Transverse colon (tissue), 4 donors: ENCODE results near the gene MYOC. TPM values are rescaled to one million over a fixed set of nuclear protein-coding genes. Genes with fewer than 3 reads are reported as not detected.
A peak's percentile ranks its signal among the peaks of the same experiment; 100 is the strongest.

Experiments used
- DNase-seq: peaks from one replicate; pipeline ENCODE4 v3.0.0-alpha.2; 2019
- H3K27ac ChIP-seq, 4 donors: fragments of 200-600 bp; sonication (generic); 2 replicates each; pipeline ENCODE4 v1.5.1; 2016 to 2018; ENCODE audit warnings: inconsistent platforms in 4 of 4
- H3K27me3 ChIP-seq: fragments of 200-600 bp; sonication (generic); 2 replicates; pipeline ENCODE4 v1.5.1; 2017; ENCODE audit warnings: inconsistent platforms
- H3K36me3 ChIP-seq, 4 donors: fragments of 200-600 bp; sonication (generic); 2 replicates each; pipeline ENCODE4 v1.5.1; 2017 to 2019; ENCODE audit warnings: inconsistent platforms in 4 of 4
- H3K4me1 ChIP-seq, 4 donors: fragments of 200-600 bp; sonication (generic); 2 replicates each; pipeline ENCODE4 v1.5.1; 2017 to 2020; ENCODE audit warnings: inconsistent platforms in 4 of 4
- H3K4me3 ChIP-seq, 4 donors: fragments of 200-600 bp; sonication (generic); 1 replicate in 1 of 4; 2 replicates in 3 of 4; pipeline versions ENCODE4 v1.5.1 to v1.6.1; 2017 to 2019; ENCODE audit warnings: inconsistent platforms in 4 of 4
- H3K9me3 ChIP-seq, 2 donors: fragments of 200-600 bp; sonication (generic); 2 replicates each; pipeline ENCODE4 v1.5.1; 2017 to 2019; ENCODE audit warnings: inconsistent platforms in 2 of 2
- CTCF ChIP-seq, 5 experiments: fragments of 200-600 bp in 3 of 5; fragments of 450-650 bp in 2 of 5; sonication (generic) in 3 of 5; IDR thresholded peaks; 1 replicate in 2 of 5; 2 replicates in 3 of 5; pipeline ENCODE4 v1.5.1; 2016 to 2017; ENCODE audit warnings: antibody characterized with exemption in 5 of 5, inconsistent platforms in 3 of 5, mild to moderate bottlenecking in 2 of 5, moderate library complexity in 1 of 5
- EP300 ChIP-seq: sonication (generic); formaldehyde crosslinking; IDR thresholded peaks from one replicate; pipeline ENCODE4 v1.6.1; 2017; ENCODE audit warnings: antibody characterized with exemption, low read depth
- POLR2A ChIP-seq: fragments of 450-650 bp; IDR thresholded peaks from one replicate; pipeline ENCODE4 v1.6.1; 2016; ENCODE audit warnings: antibody characterized with exemption, mild to moderate bottlenecking, moderate library complexity
- POLR2AphosphoS5 ChIP-seq, 3 donors: sonication (generic); formaldehyde crosslinking; IDR thresholded peaks; one replicate each; pipeline ENCODE4 v1.6.1; 2016; ENCODE audit warnings: antibody characterized with exemption in 3 of 3
- WGBS, 2 donors: methylation state at CpG; one replicate each; pipeline ENCODE4 v1.1.5; 2018; ENCODE audit warnings: low coverage in 1 of 2; 5-methylcytosine and 5-hydroxymethylcytosine counted together
- in situ Hi-C, 4 donors: fragments of 200-750 bp; cut with MboI; loops; one replicate each; pipeline versions ENCODE4 v1.15.0 to v1.15.1; 2017; ENCODE audit warnings: low sequenced_read_pairs in 3 of 4, low pct_ligation_motif_present in 1 of 4, low pct_unique_long_range_greater_than_20kb in 1 of 4
- intact Hi-C: fragments of 100-400 bp; cut with DNase I; formaldehyde crosslinking; loops from one replicate; pipeline ENCODE4 v1.15.1; 2023; ENCODE audit warnings: low total_unique reads
- total RNA-seq, 4 donors: library from RNA; depleted of rRNA; stranded (reverse); fragments of >200 nt; gene quantifications; one replicate each; pipeline ENCODE4 v1.1.0, GENCODE V29; 2016

MYOC gene
- total RNA-seq, 4 donors from 2014 or later = 0.40 to 7.6 (median 2.5) TPM

DNA sequence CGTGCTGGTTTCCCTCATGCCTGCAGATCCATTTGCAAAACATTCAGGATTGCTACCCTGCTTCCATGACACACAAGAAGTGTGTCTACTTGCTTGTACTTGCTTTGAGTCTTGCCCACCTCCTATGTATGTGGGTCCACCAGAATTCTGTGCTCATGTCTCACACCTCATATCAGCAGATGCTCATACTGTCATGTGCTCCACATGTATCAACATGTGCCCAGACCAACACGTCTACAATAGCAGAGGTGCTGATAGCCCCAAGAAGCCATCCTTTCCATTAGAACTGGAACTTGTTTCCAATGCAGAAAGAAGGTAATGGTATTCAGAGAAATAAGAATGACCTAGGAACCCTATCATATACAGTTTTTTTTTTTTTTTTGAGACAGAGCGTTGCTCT lies 27.9 kb upstream of the MYOC start:
- no peak for DNase-seq
- intact Hi-C loops (no loop called here), in situ Hi-C loops (no loop called here)
- TF ChIP-seq EP300 (no peak), POLR2A (no peak), CTCF (IDR thresholded peaks at IDR 0.05) (no peak), POLR2AphosphoS5 (IDR thresholded peaks at IDR 0.05) (no peak)
- Histone ChIP-seq H3K27me3 (no peaks in the 10 kb centered on the region), H3K36me3 (no peaks in the 10 kb centered on the region), H3K27ac (no peak overlapping the region), H3K4me3 (no peak overlapping the region), H3K4me1 (no peaks in the 10 kb centered on the region), H3K9me3 (no peaks in the 10 kb centered on the region)
- 84 to 93% methylated on average over 2 to 3 of the region's 3 CpGs for WGBS, 2 donors

DNA sequence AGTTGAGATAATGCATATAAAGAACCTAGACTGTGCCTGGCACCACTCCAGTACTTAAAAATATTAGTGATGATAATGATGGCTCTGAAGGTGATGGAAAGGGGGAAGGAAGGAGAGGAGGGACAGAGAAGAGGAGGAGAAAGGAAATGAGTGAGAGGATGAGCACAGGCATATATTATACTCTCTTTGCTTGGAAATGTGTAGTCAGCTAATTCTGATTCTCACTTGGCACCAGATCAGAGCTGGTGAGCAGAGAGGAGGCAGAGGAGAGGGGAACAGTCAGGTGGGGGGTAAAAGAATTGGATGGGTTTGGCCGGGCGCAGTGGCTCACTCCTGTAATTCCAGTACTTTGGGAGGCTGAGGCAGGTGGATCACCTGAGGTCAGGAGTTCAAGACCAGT lies 24.3 kb upstream of the MYOC start:
- no peak for TF ChIP-seq EP300
- TF ChIP-seq POLR2A = no peak
- no peak for TF ChIP-seq CTCF (IDR thresholded peaks at IDR 0.05)
- no peak for TF ChIP-seq POLR2AphosphoS5 (IDR thresholded peaks at IDR 0.05)
- in situ Hi-C loops (no loop called here), intact Hi-C loops (no loop called here)
- Histone ChIP-seq H3K27me3 (no peaks in the 10 kb centered on the region), H3K4me3 (no peak overlapping the region), H3K36me3 (no peaks in the 10 kb centered on the region), H3K27ac (no peak overlapping the region), H3K4me1 (peaks cover 0 to 8% (median 2%) of the 10 kb centered on the region in 4 donors), H3K9me3 (no peaks in the 10 kb centered on the region)
- 92% methylated on average over 2 of the region's 2 CpGs; no CpG with 5 or more reads in 1 of the 2 donors for WGBS, 2 donors
- DNase-seq = no peak

DNA sequence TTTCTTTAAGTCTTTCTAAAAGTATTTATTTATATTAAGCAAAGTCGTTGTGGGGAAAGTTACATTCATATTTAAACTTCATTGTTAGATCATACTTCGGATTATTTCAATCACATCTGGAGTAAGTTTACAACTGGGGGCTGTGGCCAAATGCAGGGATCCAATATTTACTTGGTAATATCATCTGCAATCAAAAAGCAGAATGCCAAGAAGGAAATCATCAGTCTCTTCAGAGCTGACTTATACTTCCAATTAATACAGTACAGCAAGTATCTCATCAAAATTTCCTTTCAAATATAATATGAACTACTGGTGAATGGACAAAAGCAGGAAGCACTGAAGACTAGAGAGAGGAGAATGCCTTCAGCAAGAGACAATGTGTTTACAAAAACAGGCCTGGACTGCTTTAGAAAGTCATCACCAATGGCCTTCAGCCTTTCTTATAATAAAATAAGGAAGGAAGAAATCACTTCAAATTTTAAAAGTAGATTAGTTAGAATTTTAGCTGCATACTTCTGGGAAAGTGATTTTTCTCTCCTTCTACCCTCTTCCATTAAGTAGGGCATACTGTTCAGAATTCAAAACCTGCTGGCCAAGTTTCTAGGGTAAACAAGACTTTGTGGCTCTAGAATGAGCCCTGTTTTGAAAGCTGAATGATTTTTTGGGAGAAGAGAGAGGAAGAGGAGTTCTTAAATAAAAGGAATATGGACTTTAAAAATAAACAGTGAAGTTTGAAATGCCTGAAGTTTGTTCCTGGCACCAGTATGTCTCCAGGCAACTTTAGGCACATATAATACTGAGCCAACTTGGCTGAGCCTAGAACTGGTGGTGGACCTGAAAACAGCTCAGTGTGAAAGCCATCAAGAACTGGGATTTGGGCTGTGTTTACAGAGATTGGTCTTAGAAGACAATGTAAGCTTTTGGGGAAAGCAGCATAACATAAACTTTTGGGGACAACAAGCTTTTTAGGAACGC lies 22.2 kb upstream of the MYOC start:
- no peak for DNase-seq
- TF ChIP-seq POLR2AphosphoS5 (IDR thresholded peaks at IDR 0.05) (no peak), POLR2A (no peak), CTCF (IDR thresholded peaks at IDR 0.05) (no peak), EP300 (no peak)
- peaks cover 0 to 8% (median 2%) of the 10 kb centered on the region in 4 donors for H3K4me1 ChIP-seq
- no peaks in the 10 kb centered on the region for H3K27me3 ChIP-seq
- H3K9me3 ChIP-seq = no peaks in the 10 kb centered on the region
- no peak overlapping the region for H3K4me3 ChIP-seq
- intact Hi-C loops (no loop called here), in situ Hi-C loops (no loop called here)
- H3K36me3 ChIP-seq = no peaks in the 10 kb centered on the region
- peak overlapping the region in 2 of 4 donors; percentile 24 to 54 for H3K27ac ChIP-seq
- WGBS, 2 donors = 47 to 51% methylated on average over 3 of the region's 3 CpGs

DNA sequence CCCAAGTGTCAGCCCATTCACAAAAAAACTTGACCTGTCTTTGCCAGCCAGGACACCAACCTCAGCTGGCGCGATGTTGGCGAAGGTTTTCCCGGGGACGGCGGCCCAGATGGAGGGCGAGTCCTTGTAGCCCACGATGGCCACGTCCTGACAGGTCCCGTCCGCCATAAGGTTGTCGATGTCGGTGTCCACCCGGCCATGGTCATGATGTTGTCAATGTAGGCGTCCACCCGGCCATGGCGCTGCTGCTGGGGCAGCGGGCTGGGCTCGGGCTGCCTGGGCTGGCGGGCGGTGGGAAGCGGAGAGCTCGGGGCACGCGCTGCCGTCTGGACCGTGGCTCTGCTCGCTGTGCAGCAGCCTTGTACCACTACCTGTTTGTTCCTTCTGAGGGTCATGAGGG lies 18.3 kb upstream of the MYOC start:
- Histone ChIP-seq H3K27ac (no peak overlapping the region), H3K4me3 (no peak overlapping the region), H3K36me3 (no peaks in the 10 kb centered on the region), H3K4me1 (peaks cover 0 to 8% (median 2%) of the 10 kb centered on the region in 4 donors), H3K9me3 (no peaks in the 10 kb centered on the region), H3K27me3 (no peaks in the 10 kb centered on the region)
- DNase-seq = no peak
- in situ Hi-C loops = no loop called here
- TF ChIP-seq CTCF (IDR thresholded peaks at IDR 0.05) (no peak), POLR2A (no peak), EP300 (no peak), POLR2AphosphoS5 (IDR thresholded peaks at IDR 0.05) (no peak)
- intact Hi-C loops = no loop called here
- 99% methylated on average over 28 of the region's 28 CpGs; no CpG with 5 or more reads in 1 of the 2 donors for WGBS, 2 donors
